Endothelial cell of umbilical vein (primary cell): ENCODE results near the gene REEP5. TPM values are rescaled to one million over a fixed set of nuclear protein-coding genes. Genes with fewer than 3 reads are reported as not detected.

Source experiments
- BruUV-seq: library from RNA; stranded (reverse); fragments of 400-500 nt; replicated peaks from 2 replicates; lab custom pipeline; 2021; lab: Mats Ljungman, UMichigan
- CTCF ChIA-PET: fragments of 300-600, 350-600 bp; sonication (Branson Sonifier 250); formaldehyde crosslinking; loops from one replicate; lab custom pipeline; 2021; ENCODE audit warnings: antibody characterized with exemption, inconsistent platforms; lab: Charles Lee
- POLR2A ChIA-PET: fragments of 300-600, 350-600 bp; sonication (Branson Sonifier 250); formaldehyde crosslinking; loops from one replicate; lab custom pipeline; 2021; ENCODE audit warnings: antibody characterized with exemption, inconsistent platforms; lab: Charles Lee
- DNase-seq: peaks from one replicate; pipeline ENCODE4 v3.0.0-alpha.2; 2011; ENCODE audit warnings: low read depth, low spot score
- FAIRE-seq: peaks from 2 replicates; lab custom pipeline; 2011; peaks lifted over from hg19 to GRCh38; lab: Jason Lieb, UNC
- H2AFZ ChIP-seq: 2 replicates; pipeline ENCODE4 v1.6.0; 2012; ENCODE audit warnings: low read depth, low read length, control low read depth, inconsistent platforms
- H3K27ac ChIP-seq: 2 replicates; pipeline ENCODE4 v1.5.1; 2011; ENCODE audit warnings: low read depth, mild to moderate bottlenecking, control low read depth, low read length, moderate library complexity; ENCODE audit not compliant: insufficient read depth
- H3K27me3 ChIP-seq, 2 experiments: 2 replicates each; pipeline versions ENCODE4 v1.6.0 to v1.6.1; 2011; ENCODE audit warnings: low read length in 2 of 2, mixed read lengths in 1 of 2; ENCODE audit not compliant: control insufficient read depth in 2 of 2, insufficient read depth in 2 of 2
- H3K36me3 ChIP-seq, 2 experiments: 2 replicates in 1 of 2; 3 replicates in 1 of 2; pipeline ENCODE4 v1.5.1; 2011; ENCODE audit warnings: low read length in 2 of 2, mild to moderate bottlenecking in 1 of 2, moderate library complexity in 1 of 2; ENCODE audit not compliant: control insufficient read depth in 2 of 2, insufficient read depth in 2 of 2; ENCODE audit errors: extremely low read depth in 1 of 2
- H3K4me1 ChIP-seq: 3 replicates; pipeline ENCODE4 v1.5.1; 2011; ENCODE audit warnings: mild to moderate bottlenecking, low read length; ENCODE audit not compliant: control insufficient read depth, insufficient read depth; ENCODE audit errors: extremely low read depth
- H3K4me2 ChIP-seq: 2 replicates; pipeline ENCODE4 v1.6.1; 2011; ENCODE audit warnings: low read length, control low read depth, mixed read lengths; ENCODE audit not compliant: insufficient read depth
- H3K4me3 ChIP-seq, 3 experiments: fragments of 200-600 bp in 1 of 3; sonication (generic), shearing (Covaris generic) in 1 of 3; replicated peaks in 1 of 3; 2 replicates each; pipeline ENCODE4 v1.5.1; 2011 to 2016; ENCODE audit warnings: control low read depth in 3 of 3, low read length in 3 of 3, mild to moderate bottlenecking in 2 of 3, inconsistent platforms in 1 of 3, low read depth in 1 of 3, moderate library complexity in 1 of 3; ENCODE audit not compliant: insufficient read depth in 1 of 3
- H3K79me2 ChIP-seq: 2 replicates; pipeline ENCODE4 v1.6.0; 2012; ENCODE audit warnings: low read length, inconsistent platforms; ENCODE audit not compliant: control insufficient read depth, insufficient read depth
- H3K9ac ChIP-seq: replicated peaks from 2 replicates; pipeline ENCODE3; 2011; ENCODE audit warnings: low read length, control low read depth; ENCODE audit not compliant: insufficient read depth; ENCODE audit errors: extremely low read depth
- H3K9me1 ChIP-seq: replicated peaks from 3 replicates; pipeline ENCODE4 v1.6.0; 2011; ENCODE audit warnings: mild to moderate bottlenecking, low read length; ENCODE audit not compliant: control insufficient read depth, insufficient read depth; ENCODE audit errors: extremely low read depth
- H3K9me3 ChIP-seq: replicated peaks from 2 replicates; pipeline ENCODE4 v1.5.1; 2012; ENCODE audit warnings: low read length, inconsistent platforms; ENCODE audit not compliant: control insufficient read depth, insufficient read depth
- H4K20me1 ChIP-seq: replicated peaks from 2 replicates; pipeline ENCODE3; 2011; ENCODE audit warnings: mild to moderate bottlenecking, low read length; ENCODE audit not compliant: control insufficient read depth, insufficient read depth; ENCODE audit errors: extremely low read depth
- EZH2 ChIP-seq: IDR thresholded peaks from 2 replicates; pipeline ENCODE4 v1.6.1; 2012; ENCODE audit warnings: borderline replicate concordance, low read depth, mild to moderate bottlenecking, moderate library complexity, low read length, inconsistent platforms; ENCODE audit not compliant: severe bottlenecking
- FOS ChIP-seq: IDR thresholded peaks from 2 replicates; pipeline ENCODE4 v1.6.1; 2011; ENCODE audit warnings: mild to moderate bottlenecking, low read length, moderate library complexity, borderline replicate concordance; ENCODE audit not compliant: insufficient read depth
- GATA2 ChIP-seq: IDR thresholded peaks from 2 replicates; pipeline ENCODE4 v1.7.0; 2011; ENCODE audit warnings: low read depth, mild to moderate bottlenecking, moderate library complexity, mixed read lengths, low read length; ENCODE audit not compliant: insufficient read length, insufficient read depth
- JUN ChIP-seq: IDR thresholded peaks from 2 replicates; pipeline ENCODE4 v1.6.1; 2011; ENCODE audit warnings: borderline replicate concordance, low read depth; ENCODE audit not compliant: insufficient read length, insufficient read depth
- MYC ChIP-seq: IDR thresholded peaks from one replicate; pipeline ENCODE4 v1.6.1; 2011; ENCODE audit warnings: mild to moderate bottlenecking, low read depth, low read length
- POLR2A ChIP-seq: IDR thresholded peaks from 2 replicates; pipeline ENCODE4 v1.6.1; 2012; ENCODE audit warnings: low read depth, mild to moderate bottlenecking, control low read depth, low read length
- POLR2AphosphoS5 ChIP-seq: IDR thresholded peaks from 2 replicates; pipeline ENCODE4 v1.6.1; 2012; ENCODE audit warnings: low read depth, mild to moderate bottlenecking, control low read depth, low read length, moderate library complexity; ENCODE audit not compliant: insufficient read depth
- dilution Hi-C: fragments of 300-500 bp; cut with MboI; formaldehyde crosslinking; loops from one replicate; pipeline ENCODE4 v1.15.0; 2019; ENCODE audit warnings: low sequenced_read_pairs; ENCODE audit not compliant: extremely low pct_ligation_motif_present
- intact Hi-C: fragments of 100-400 bp; cut with micrococcal nuclease; formaldehyde crosslinking; loops from one replicate; pipeline ENCODE4 v1.10.0; 2022
- polyA plus RNA-seq, 4 experiments: library from polyadenylated mRNA; depleted of rRNA in 3 of 4; stranded (reverse) in 3 of 4; unstranded in 1 of 4; fragments of >200 nt; gene quantifications; 2 replicates each; pipeline versions ENCODE4 v1.2.1 to v1.2.3, GENCODE V29; 2011 to 2012; ENCODE audit warnings: missing spikeins in 1 of 4
- total RNA-seq: library from RNA; stranded (reverse); gene quantifications from 2 replicates; pipeline ENCODE4 v1.2.3, GENCODE V29; 2021
- TF ChIP-seq, protein P1 (sequence below), 2 donors: IDR thresholded peaks; 1 replicate in 1 of 2; 2 replicates in 1 of 2; pipeline ENCODE4 v1.5.1; 2011; ENCODE audit warnings: low read length in 2 of 2, mild to moderate bottlenecking in 2 of 2, moderate library complexity in 2 of 2, control low read depth in 1 of 2, inconsistent platforms in 1 of 2, low read depth in 1 of 2; ENCODE audit not compliant: insufficient read depth in 1 of 2; ENCODE audit errors: extremely low read depth in 1 of 2
- TF ChIP-seq, protein P2 (sequence below): IDR thresholded peaks from 2 replicates; pipeline ENCODE4 v1.6.1; 2011; ENCODE audit not compliant: insufficient read depth, insufficient read length

Gene REEP5
- total and polyA plus RNA-seq, 2 donors (not counting 3 experiments of a cell fraction or from before 2014, with no cell fraction given), result 98.0 to 163 TPM

DNA sequence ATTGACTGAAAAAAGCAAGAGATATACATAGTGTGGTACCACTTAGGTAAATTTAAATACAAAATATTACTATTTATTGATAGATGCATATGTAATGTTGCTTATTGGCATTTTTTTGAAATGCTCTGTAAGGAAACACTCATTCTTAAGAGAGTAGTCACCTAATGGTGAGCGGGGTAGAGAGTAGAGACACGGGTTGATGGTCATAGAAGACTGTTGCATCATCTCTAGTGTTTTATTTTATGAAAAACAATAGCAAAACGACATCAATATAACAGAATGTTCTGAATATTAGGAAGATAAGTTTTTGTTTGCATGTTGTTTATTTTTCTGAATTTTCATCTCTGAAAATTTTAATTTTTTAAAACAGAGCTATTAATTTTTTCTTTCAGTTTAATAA lies 56.9 kb downstream of the REEP5 start:
- Histone ChIP-seq H3K27ac (no peak overlapping the region), H3K4me3 (no peak overlapping the region), H3K27me3 (no peaks in the 10 kb centered on the region), H4K20me1 (no peaks in the 10 kb centered on the region), H2AFZ (no peak overlapping the region), H3K79me2 (peaks cover 36% of the 10 kb centered on the region), H3K4me1 (peaks cover 18% of the 10 kb centered on the region), H3K36me3 (peaks cover 17 to 23% of the 10 kb centered on the region in 2 experiments), H3K4me2 (no peak overlapping the region), H3K9me3 (no peaks in the 10 kb centered on the region), H3K9ac (no peak overlapping the region), H3K9me1 (no peaks in the 10 kb centered on the region)
- DNase-seq, result no peak
- POLR2A ChIA-PET, result no interaction called here
- no TSS peak for BruUV-seq
- dilution Hi-C loops (no loop called here), intact Hi-C loops (no loop called here)
- no peak for FAIRE-seq
- TF ChIP-seq EZH2, result no peak
- no peak for TF ChIP-seq MYC
- TF ChIP-seq, protein P1, sequence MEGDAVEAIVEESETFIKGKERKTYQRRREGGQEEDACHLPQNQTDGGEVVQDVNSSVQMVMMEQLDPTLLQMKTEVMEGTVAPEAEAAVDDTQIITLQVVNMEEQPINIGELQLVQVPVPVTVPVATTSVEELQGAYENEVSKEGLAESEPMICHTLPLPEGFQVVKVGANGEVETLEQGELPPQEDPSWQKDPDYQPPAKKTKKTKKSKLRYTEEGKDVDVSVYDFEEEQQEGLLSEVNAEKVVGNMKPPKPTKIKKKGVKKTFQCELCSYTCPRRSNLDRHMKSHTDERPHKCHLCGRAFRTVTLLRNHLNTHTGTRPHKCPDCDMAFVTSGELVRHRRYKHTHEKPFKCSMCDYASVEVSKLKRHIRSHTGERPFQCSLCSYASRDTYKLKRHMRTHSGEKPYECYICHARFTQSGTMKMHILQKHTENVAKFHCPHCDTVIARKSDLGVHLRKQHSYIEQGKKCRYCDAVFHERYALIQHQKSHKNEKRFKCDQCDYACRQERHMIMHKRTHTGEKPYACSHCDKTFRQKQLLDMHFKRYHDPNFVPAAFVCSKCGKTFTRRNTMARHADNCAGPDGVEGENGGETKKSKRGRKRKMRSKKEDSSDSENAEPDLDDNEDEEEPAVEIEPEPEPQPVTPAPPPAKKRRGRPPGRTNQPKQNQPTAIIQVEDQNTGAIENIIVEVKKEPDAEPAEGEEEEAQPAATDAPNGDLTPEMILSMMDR (IDR thresholded peaks at IDR 0.05; ENCODE audit: extremely low read depth in 1 of 2, insufficient read depth in 1 of 2, low read depth in 1 of 2, low read length in 2 of 2), result no peak
- TF ChIP-seq JUN, result no peak
- no peak for TF ChIP-seq FOS
- no peak for TF ChIP-seq GATA2
- TF ChIP-seq, protein P2, sequence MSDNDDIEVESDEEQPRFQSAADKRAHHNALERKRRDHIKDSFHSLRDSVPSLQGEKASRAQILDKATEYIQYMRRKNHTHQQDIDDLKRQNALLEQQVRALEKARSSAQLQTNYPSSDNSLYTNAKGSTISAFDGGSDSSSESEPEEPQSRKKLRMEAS, result no peak
- no peak for TF ChIP-seq POLR2AphosphoS5
- no peak for TF ChIP-seq POLR2A
- CTCF ChIA-PET, result no interaction called here
